ENCODE data around the gene MITF.

GRCh38 chr3:69922521-69923000 is 183.3 kb downstream of the MITF start:
- TF ChIP-seq CTCF (IDR thresholded peaks at IDR 0.05), result no peak
- no peak for TF ChIP-seq POLR2A (IDR thresholded peaks at IDR 0.05)

Measured in suprapubic skin (tissue), 3 donors.